SJSA1 (cell line): ENCODE data around the gene JAGN1. TPM values are rescaled to one million over a fixed set of nuclear protein-coding genes. Genes with fewer than 3 reads are reported as not detected.
"Not testable (repeated sequence)": the region's sequence is repeated elsewhere in the genome, so short reads cannot be mapped to it uniquely, and the experiment has no call there.

Experiments
- DNase-seq, 2 experiments: peaks; one replicate each; pipeline ENCODE4 v3.0.0-alpha.2; 2015 to 2020; ENCODE audit warnings: low spot score in 2 of 2, low read depth in 1 of 2
- H3K27ac ChIP-seq: fragments of 250-450 bp; sonication (Bioruptor Pico); 2 replicates; pipeline ENCODE4 v1.5.1; 2020; ENCODE audit warnings: mild to moderate bottlenecking, moderate library complexity
- H3K27me3 ChIP-seq: fragments of 250-450 bp; sonication (Bioruptor Pico); replicated peaks from 2 replicates; pipeline ENCODE4 v1.5.1; 2020; ENCODE audit warnings: mild to moderate bottlenecking, moderate library complexity
- H3K36me3 ChIP-seq: fragments of 250-450 bp; sonication (Bioruptor Pico); 2 replicates; pipeline ENCODE4 v1.5.1; 2020; ENCODE audit warnings: mild to moderate bottlenecking
- H3K4me1 ChIP-seq: fragments of 250-450 bp; sonication (Bioruptor Pico); replicated peaks from 2 replicates; pipeline ENCODE4 v1.6.1; 2021; ENCODE audit warnings: mild to moderate bottlenecking
- H3K4me3 ChIP-seq: fragments of 250-450 bp; sonication (Bioruptor Pico); 2 replicates; pipeline ENCODE4 v1.5.1; 2020; ENCODE audit warnings: mild to moderate bottlenecking
- H3K9me3 ChIP-seq: fragments of 250-450 bp; sonication (Bioruptor Pico); replicated peaks from 2 replicates; pipeline ENCODE4 v1.5.1; 2020; ENCODE audit warnings: mild to moderate bottlenecking
- total RNA-seq: library from RNA; depleted of rRNA; stranded (reverse); fragments of >200 nt; shearing (Covaris generic); gene quantifications from 2 replicates; pipeline ENCODE4 v1.2.3, GENCODE V29; 2014; rRNA removed

The JAGN1 gene
- 17.2 and 21.2 TPM in 2 replicates for total RNA-seq

GRCh38 chr3:9890249-9891071, at the start of gene JAGN1:
JAGN1 (plus strand) TSS chr3:9890610; CDS start chr3:9890723, 113 bp downstream.
- Histone ChIP-seq H3K27ac (peak within 1 kb of the TSS; percentile 78), H3K36me3 (peaks cover 35% of the 10 kb centered on the region), H3K9me3 (no peaks in the 10 kb centered on the region), H3K27me3 (no peaks in the 10 kb centered on the region), H3K4me1 (peaks cover 15% of the 10 kb centered on the region), H3K4me3 (peak within 1 kb of the TSS; percentile 93)
- DNase-seq, result peak; percentile 82 to 88

GRCh38 chr3:9841015-9841414, 49.4 kb upstream of the JAGN1 start:
- H3K27ac ChIP-seq, result no peak overlapping the region
- no peak for DNase-seq
- peaks cover 11% of the 10 kb centered on the region for H3K4me1 ChIP-seq
- H3K4me3 ChIP-seq, result no peak overlapping the region
- H3K36me3 ChIP-seq, result peaks cover 29% of the 10 kb centered on the region
- H3K27me3 ChIP-seq, result no peaks in the 10 kb centered on the region
- H3K9me3 ChIP-seq, result no peaks in the 10 kb centered on the region

- Histone ChIP-seq H3K9me3 (no peaks in the 10 kb centered on the region), H3K27ac (0 out of 2 replicates have a peak within 1 kb of the TSS, but pooled peaks have one; percentile 23), H3K27me3 (no peaks in the 10 kb centered on the region), H3K4me3 (peak within 1 kb of the TSS; percentile 73), H3K36me3 (peaks cover 25% of the 10 kb centered on the region), H3K4me1 (peaks cover 11% of the 10 kb centered on the region)
- peak; percentile 94 for DNase-seq
Measured at GRCh38 chr3:9843715-9844438, 46.5 kb upstream of the JAGN1 start, which contains the start of gene RPUSD3. RPUSD3 (minus strand) TSS chr3:9844008; CDS start chr3:9843990, 18 bp downstream.

GRCh38 chr3:9846231-9846630, 44.2 kb upstream of the JAGN1 start:
- H3K27ac ChIP-seq, result no peak overlapping the region
- H3K4me3 ChIP-seq, result no peak overlapping the region
- no peak for DNase-seq
- peaks cover 11% of the 10 kb centered on the region for H3K4me1 ChIP-seq
- H3K27me3 ChIP-seq, result no peaks in the 10 kb centered on the region
- no peaks in the 10 kb centered on the region for H3K9me3 ChIP-seq
- H3K36me3 ChIP-seq, result peaks cover 11% of the 10 kb centered on the region

GRCh38 chr3:9846931-9847488, 43.4 kb upstream of the JAGN1 start:
- peaks cover 3% of the 10 kb centered on the region; the same call in 1 of the 2 replicates for H3K36me3 ChIP-seq
- H3K4me3 ChIP-seq, result no peak overlapping the region
- peaks cover 11% of the 10 kb centered on the region for H3K4me1 ChIP-seq

GRCh38 chr3:9847870-9848269, 42.5 kb upstream of the JAGN1 start:
- not testable (repeated sequence) for H3K36me3 ChIP-seq, H3K27ac ChIP-seq, H3K27me3 ChIP-seq, H3K4me3 ChIP-seq, DNase-seq, H3K9me3 ChIP-seq
- H3K4me1 ChIP-seq, result peaks cover 10% of the 10 kb centered on the region

More at GRCh38 chr3:9846931-9847488, 43.4 kb upstream of the JAGN1 start:
- Histone ChIP-seq H3K27ac (no peak overlapping the region), H3K9me3 (no peaks in the 10 kb centered on the region), H3K27me3 (no peaks in the 10 kb centered on the region)
- DNase-seq, result no peak

- H3K9me3 ChIP-seq, H3K27ac ChIP-seq, H3K27me3 ChIP-seq, DNase-seq, H3K4me1 ChIP-seq, H3K36me3 ChIP-seq, H3K4me3 ChIP-seq: not testable (repeated sequence)
Measured at GRCh38 chr3:9848860-9849259, 41.5 kb upstream of the JAGN1 start.

- H3K36me3 ChIP-seq, H3K4me3 ChIP-seq, H3K27ac ChIP-seq, H3K9me3 ChIP-seq, H3K4me1 ChIP-seq, H3K27me3 ChIP-seq, DNase-seq: not testable (repeated sequence)
Measured at GRCh38 chr3:9851383-9851782, 39.0 kb upstream of the JAGN1 start.

- DNase-seq, H3K4me3 ChIP-seq, H3K4me1 ChIP-seq, H3K9me3 ChIP-seq, H3K27ac ChIP-seq, H3K27me3 ChIP-seq, H3K36me3 ChIP-seq: not testable (repeated sequence)
Measured at GRCh38 chr3:9851926-9852325, 38.5 kb upstream of the JAGN1 start.

- no peaks in the 10 kb centered on the region for H3K9me3 ChIP-seq
- H3K27ac ChIP-seq, result no peak overlapping the region
- DNase-seq, result no peak
- H3K4me3 ChIP-seq, result no peak overlapping the region
- H3K27me3 ChIP-seq, result no peaks in the 10 kb centered on the region
- no peaks in the 10 kb centered on the region for H3K36me3 ChIP-seq
- no peaks in the 10 kb centered on the region for H3K4me1 ChIP-seq
Measured at GRCh38 chr3:9852528-9852927, 37.9 kb upstream of the JAGN1 start.

- not testable (repeated sequence) for H3K27me3 ChIP-seq, H3K9me3 ChIP-seq, H3K36me3 ChIP-seq, H3K4me1 ChIP-seq, DNase-seq, H3K4me3 ChIP-seq, H3K27ac ChIP-seq
Measured at GRCh38 chr3:9854291-9854940, 36.0 kb upstream of the JAGN1 start.

- H3K4me1 ChIP-seq, result no peaks in the 10 kb centered on the region
- no peak for DNase-seq
Measured at GRCh38 chr3:9855594-9855993, 34.8 kb upstream of the JAGN1 start.

GRCh38 chr3:9859530-9860025, 30.8 kb upstream of the JAGN1 start:
- H3K27me3 ChIP-seq, result no peaks in the 10 kb centered on the region
- DNase-seq, result no peak
- H3K36me3 ChIP-seq, result no peaks in the 10 kb centered on the region
- H3K4me3 ChIP-seq, result no peak overlapping the region
- no peak overlapping the region for H3K27ac ChIP-seq
- no peaks in the 10 kb centered on the region for H3K4me1 ChIP-seq
- H3K9me3 ChIP-seq, result no peaks in the 10 kb centered on the region

More at GRCh38 chr3:9855594-9855993, 34.8 kb upstream of the JAGN1 start:
- Histone ChIP-seq H3K36me3 (no peaks in the 10 kb centered on the region), H3K9me3 (no peaks in the 10 kb centered on the region), H3K27ac (no peak overlapping the region), H3K27me3 (no peaks in the 10 kb centered on the region), H3K4me3 (no peak overlapping the region)
